ENCODE data around the gene INTS3. TPM values are rescaled to one million over a fixed set of nuclear protein-coding genes. Genes with fewer than 3 reads are reported as not detected.

INTS3 gene
- total and polyA plus RNA-seq, 10 of the 15 experiments (the other 5 are each of a cell fraction or from before 2014, with no cell fraction given), result 12.6 to 87.4 (median 30.8) TPM

GRCh38 chr1:153742411-153743142 is 14.7 kb downstream of the INTS3 start (continued):
- TF ChIP-seq, protein P1, sequence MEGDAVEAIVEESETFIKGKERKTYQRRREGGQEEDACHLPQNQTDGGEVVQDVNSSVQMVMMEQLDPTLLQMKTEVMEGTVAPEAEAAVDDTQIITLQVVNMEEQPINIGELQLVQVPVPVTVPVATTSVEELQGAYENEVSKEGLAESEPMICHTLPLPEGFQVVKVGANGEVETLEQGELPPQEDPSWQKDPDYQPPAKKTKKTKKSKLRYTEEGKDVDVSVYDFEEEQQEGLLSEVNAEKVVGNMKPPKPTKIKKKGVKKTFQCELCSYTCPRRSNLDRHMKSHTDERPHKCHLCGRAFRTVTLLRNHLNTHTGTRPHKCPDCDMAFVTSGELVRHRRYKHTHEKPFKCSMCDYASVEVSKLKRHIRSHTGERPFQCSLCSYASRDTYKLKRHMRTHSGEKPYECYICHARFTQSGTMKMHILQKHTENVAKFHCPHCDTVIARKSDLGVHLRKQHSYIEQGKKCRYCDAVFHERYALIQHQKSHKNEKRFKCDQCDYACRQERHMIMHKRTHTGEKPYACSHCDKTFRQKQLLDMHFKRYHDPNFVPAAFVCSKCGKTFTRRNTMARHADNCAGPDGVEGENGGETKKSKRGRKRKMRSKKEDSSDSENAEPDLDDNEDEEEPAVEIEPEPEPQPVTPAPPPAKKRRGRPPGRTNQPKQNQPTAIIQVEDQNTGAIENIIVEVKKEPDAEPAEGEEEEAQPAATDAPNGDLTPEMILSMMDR (IDR thresholded peaks at IDR 0.05 in 2 of 3, conservative IDR thresholded peaks at IDR 0.05 in 1 of 3; ENCODE audit: control insufficient read depth in 2 of 3, extremely low read depth in 1 of 3, insufficient read depth in 1 of 3, low read depth in 3 of 3, low read length in 3 of 3), result no peak
- TF ChIP-seq KAT2A (conservative IDR thresholded peaks at IDR 0.05; ENCODE audit: control insufficient read depth, low read depth, low read length) (no peak), MXI1 (IDR thresholded peaks at IDR 0.05; ENCODE audit: low read depth, low read length) (0 out of 2 replicates have a peak, but pooled peaks have one; percentile 28), WRNIP1 (IDR thresholded peaks at IDR 0.05; ENCODE audit: borderline replicate concordance, low read depth, low read length) (no peak), NRF1 (conservative IDR thresholded peaks at IDR 0.05; ENCODE audit: low read depth, low read length) (no peak), SMAD5 (IDR thresholded peaks at IDR 0.05; ENCODE audit: low read depth) (no peak), ZBED1 (IDR thresholded peaks at IDR 0.05; ENCODE audit: borderline replicate concordance) (peak; percentile 66; the same call in 1 of the 2 replicates), PAX8 (IDR thresholded peaks at IDR 0.05) (0 out of 2 replicates have a peak, but pooled peaks have one; percentile 47), SP1 (IDR thresholded peaks at IDR 0.05; ENCODE audit: low read depth, low read length) (peak; percentile 39), EZH2 (IDR thresholded peaks at IDR 0.05; ENCODE audit: borderline replicate concordance, control insufficient read depth, low read depth, low read length) (no peak), NR2F1 (conservative IDR thresholded peaks at IDR 0.05) (peak; percentile 63), ELK1 (IDR thresholded peaks at IDR 0.05; ENCODE audit: low read depth, low read length) (no peak), CREB1 (IDR thresholded peaks at IDR 0.05; ENCODE audit: low read depth) (peak; percentile 60; the same call in 1 of the 2 replicates), IRF4 (IDR thresholded peaks at IDR 0.05; ENCODE audit: low read depth, low read length) (0 out of 2 replicates have a peak, but pooled peaks have one; percentile 21), ZNF24 (IDR thresholded peaks at IDR 0.05) (no peak), EP300 (IDR thresholded peaks at IDR 0.05; ENCODE audit: borderline replicate concordance in 1 of 2, control insufficient read depth in 1 of 2, low read depth in 2 of 2, low read length in 2 of 2) (peak; percentile 67 to 86; a peak in 2 of 4 replicates), KLF5 (IDR thresholded peaks at IDR 0.05; ENCODE audit: partially characterized antibody) (no peak), RCOR1 (conservative IDR thresholded peaks at IDR 0.05; ENCODE audit: low read depth, low read length) (no peak; the same call in 1 of the 2 replicates), MLLT1 (IDR thresholded peaks at IDR 0.05) (peak; percentile 94), SMC3 (IDR thresholded peaks at IDR 0.05; ENCODE audit: borderline replicate concordance, low read length) (no peak; the same call in 1 of the 2 replicates), LARP7 (IDR thresholded peaks at IDR 0.05) (no peak; the same call in 1 of the 2 replicates)
- TF ChIP-seq, protein P2, sequence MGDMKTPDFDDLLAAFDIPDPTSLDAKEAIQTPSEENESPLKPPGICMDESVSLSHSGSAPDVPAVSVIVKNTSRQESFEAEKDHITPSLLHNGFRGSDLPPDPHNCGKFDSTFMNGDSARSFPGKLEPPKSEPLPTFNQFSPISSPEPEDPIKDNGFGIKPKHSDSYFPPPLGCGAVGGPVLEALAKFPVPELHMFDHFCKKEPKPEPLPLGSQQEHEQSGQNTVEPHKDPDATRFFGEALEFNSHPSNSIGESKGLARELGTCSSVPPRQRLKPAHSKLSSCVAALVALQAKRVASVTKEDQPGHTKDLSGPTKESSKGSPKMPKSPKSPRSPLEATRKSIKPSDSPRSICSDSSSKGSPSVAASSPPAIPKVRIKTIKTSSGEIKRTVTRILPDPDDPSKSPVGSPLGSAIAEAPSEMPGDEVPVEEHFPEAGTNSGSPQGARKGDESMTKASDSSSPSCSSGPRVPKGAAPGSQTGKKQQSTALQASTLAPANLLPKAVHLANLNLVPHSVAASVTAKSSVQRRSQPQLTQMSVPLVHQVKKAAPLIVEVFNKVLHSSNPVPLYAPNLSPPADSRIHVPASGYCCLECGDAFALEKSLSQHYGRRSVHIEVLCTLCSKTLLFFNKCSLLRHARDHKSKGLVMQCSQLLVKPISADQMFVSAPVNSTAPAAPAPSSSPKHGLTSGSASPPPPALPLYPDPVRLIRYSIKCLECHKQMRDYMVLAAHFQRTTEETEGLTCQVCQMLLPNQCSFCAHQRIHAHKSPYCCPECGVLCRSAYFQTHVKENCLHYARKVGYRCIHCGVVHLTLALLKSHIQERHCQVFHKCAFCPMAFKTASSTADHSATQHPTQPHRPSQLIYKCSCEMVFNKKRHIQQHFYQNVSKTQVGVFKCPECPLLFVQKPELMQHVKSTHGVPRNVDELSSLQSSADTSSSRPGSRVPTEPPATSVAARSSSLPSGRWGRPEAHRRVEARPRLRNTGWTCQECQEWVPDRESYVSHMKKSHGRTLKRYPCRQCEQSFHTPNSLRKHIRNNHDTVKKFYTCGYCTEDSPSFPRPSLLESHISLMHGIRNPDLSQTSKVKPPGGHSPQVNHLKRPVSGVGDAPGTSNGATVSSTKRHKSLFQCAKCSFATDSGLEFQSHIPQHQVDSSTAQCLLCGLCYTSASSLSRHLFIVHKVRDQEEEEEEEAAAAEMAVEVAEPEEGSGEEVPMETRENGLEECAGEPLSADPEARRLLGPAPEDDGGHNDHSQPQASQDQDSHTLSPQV (IDR thresholded peaks at IDR 0.05), result no peak

Measured in GM12878 (cell line).